GM18861 (cell line): ENCODE data around the gene SULT4A1.
"Not testable (repeated sequence)": the region's sequence is repeated elsewhere in the genome, so short reads cannot be mapped to it uniquely, and the experiment has no call there.

Source experiments
- ATAC-seq: cut with Tn5 transposase; IDR thresholded peaks from one replicate; pipeline ENCODE4 v1.9.1; 2021; ENCODE audit not compliant: unreplicated experiment

Gene SULT4A1

GRCh38 chr22:43887391-43887790 is 25.1 kb upstream of the SULT4A1 start:
- ATAC-seq = no peak

- ATAC-seq = no peak
Observed at GRCh38 chr22:43886231-43886630, 23.9 kb upstream of the SULT4A1 start.

- ATAC-seq = no peak
Observed at GRCh38 chr22:43885786-43886185, 23.5 kb upstream of the SULT4A1 start.

GRCh38 chr22:43885319-43885671 is 23.0 kb upstream of the SULT4A1 start:
- ATAC-seq = no peak

GRCh38 chr22:43884600-43885318 is 22.4 kb upstream of the SULT4A1 start:
- ATAC-seq = no peak

- no peak for ATAC-seq
Observed at GRCh38 chr22:43883719-43884415, 21.6 kb upstream of the SULT4A1 start.

- no peak for ATAC-seq
Observed at GRCh38 chr22:43883012-43883661, 20.8 kb upstream of the SULT4A1 start.

GRCh38 chr22:43882122-43882767 is 19.9 kb upstream of the SULT4A1 start:
- no peak for ATAC-seq

- no peak for ATAC-seq
Observed at GRCh38 chr22:43881091-43882061, 19.1 kb upstream of the SULT4A1 start.

GRCh38 chr22:43880541-43880991 is 18.3 kb upstream of the SULT4A1 start:
- no peak for ATAC-seq

GRCh38 chr22:43879901-43880540 is 17.7 kb upstream of the SULT4A1 start:
- no peak for ATAC-seq

- no peak for ATAC-seq
Observed at GRCh38 chr22:43878831-43879550, 16.7 kb upstream of the SULT4A1 start.

GRCh38 chr22:43878079-43878795 is 15.9 kb upstream of the SULT4A1 start:
- ATAC-seq = no peak

- ATAC-seq = no peak
Observed at GRCh38 chr22:43876866-43877509, 14.7 kb upstream of the SULT4A1 start.

- ATAC-seq = no peak
Observed at GRCh38 chr22:43869799-43870198, 7.5 kb upstream of the SULT4A1 start.

- ATAC-seq = not testable (repeated sequence)
Observed at GRCh38 chr22:43869001-43869400, 6.7 kb upstream of the SULT4A1 start.

GRCh38 chr22:43867839-43868635 is 5.7 kb upstream of the SULT4A1 start:
- no peak for ATAC-seq
